HEK293 (cell line): ENCODE results near the gene GNB2.
A peak's percentile ranks its signal among the peaks of the same experiment; 100 is the strongest.

Source experiments
- CTCF ChIA-PET: fragments of 350-600 bp; formaldehyde crosslinking; extraction: SDS; loops from one replicate; lab custom pipeline; 2021; ENCODE audit warnings: antibody characterized with exemption; lab: Yijun Ruan, JAX
- POLR2A ChIA-PET: fragments of 300-600 bp; formaldehyde crosslinking; extraction: SDS; loops from one replicate; lab custom pipeline; 2020; ENCODE audit warnings: antibody characterized with exemption, inconsistent platforms; lab: Yijun Ruan, JAX
- H3K27ac ChIP-seq: fragments of 200-500 bp; sonication (Bioruptor generic); 2 replicates; pipeline ENCODE4 v1.5.1; 2014; ENCODE audit warnings: low read depth, low read length, control low read depth, inconsistent platforms; ENCODE audit errors: extremely low read depth
- H3K36me3 ChIP-seq, 2 experiments: fragments of 200-500 bp in 1 of 2; sonication (Bioruptor generic) in 1 of 2; 1 replicate in 1 of 2; 2 replicates in 1 of 2; pipeline ENCODE4 v1.5.1; 2014 to 2017; ENCODE audit warnings: inconsistent platforms in 2 of 2, low read length in 2 of 2; ENCODE audit not compliant: control insufficient read depth in 2 of 2, insufficient read depth in 1 of 2
- H3K4me1 ChIP-seq: fragments of 200-500 bp; sonication (Bioruptor generic); 2 replicates; pipeline ENCODE4 v1.5.1; 2014; ENCODE audit warnings: mild to moderate bottlenecking, low read length, inconsistent platforms; ENCODE audit not compliant: control insufficient read depth, insufficient read depth
- H3K4me3 ChIP-seq: 2 replicates; pipeline ENCODE4 v1.5.1; 2011; ENCODE audit warnings: low read depth, mild to moderate bottlenecking, control low read depth, low read length, moderate library complexity
- H3K9me3 ChIP-seq: fragments of 200-500 bp; sonication (Bioruptor generic); 2 replicates; pipeline ENCODE4 v1.5.1; 2014; ENCODE audit warnings: low read depth, low read length, inconsistent platforms; ENCODE audit not compliant: control insufficient read depth, insufficient read depth
- ATF2 ChIP-seq: fragments of 450-650 bp; formaldehyde crosslinking; IDR thresholded peaks from 2 replicates; pipeline ENCODE4 v1.5.1; 2016; ENCODE audit warnings: missing biosample characterization, missing genetic modification characterization, low read depth
- GLIS2 ChIP-seq: fragments of 450-650 bp; formaldehyde crosslinking; IDR thresholded peaks from 2 replicates; pipeline ENCODE4 v1.5.1; 2016; ENCODE audit warnings: missing biosample characterization, missing genetic modification characterization
- KLF1 ChIP-seq: fragments of 450-650 bp; formaldehyde crosslinking; IDR thresholded peaks from 2 replicates; pipeline ENCODE4 v1.5.1; 2016; ENCODE audit warnings: missing biosample characterization, missing genetic modification characterization
- KLF7 ChIP-seq: fragments of 450-650 bp; formaldehyde crosslinking; IDR thresholded peaks from 2 replicates; pipeline ENCODE4 v1.5.1; 2016; ENCODE audit warnings: missing biosample characterization, missing genetic modification characterization, borderline replicate concordance
- KLF8 ChIP-seq: fragments of 450-650 bp; formaldehyde crosslinking; IDR thresholded peaks from 2 replicates; pipeline ENCODE4 v1.5.1; 2016; ENCODE audit warnings: missing biosample characterization, missing genetic modification characterization
- KLF9 ChIP-seq: fragments of 450-650 bp; formaldehyde crosslinking; IDR thresholded peaks from 2 replicates; pipeline ENCODE4 v1.5.1; 2016; ENCODE audit warnings: missing biosample characterization, missing genetic modification characterization, low read depth
- MZF1 ChIP-seq: fragments of 450-650 bp; formaldehyde crosslinking; IDR thresholded peaks from 2 replicates; pipeline ENCODE4 v1.5.1; 2017; ENCODE audit warnings: missing biosample characterization, missing genetic modification characterization, borderline replicate concordance
- OSR2 ChIP-seq: fragments of 450-650 bp; formaldehyde crosslinking; IDR thresholded peaks from 2 replicates; pipeline ENCODE4 v1.5.1; 2016; ENCODE audit warnings: missing biosample characterization, missing genetic modification characterization
- WT1 ChIP-seq: fragments of 450-650 bp; formaldehyde crosslinking; IDR thresholded peaks from 2 replicates; pipeline ENCODE4 v1.5.1; 2016; ENCODE audit warnings: missing biosample characterization, missing genetic modification characterization
- YY2 ChIP-seq: fragments of 450-650 bp; formaldehyde crosslinking; IDR thresholded peaks from 2 replicates; pipeline ENCODE4 v1.5.1; 2016; ENCODE audit warnings: missing biosample characterization, missing genetic modification characterization
- ZFHX2 ChIP-seq: fragments of 450-650 bp; formaldehyde crosslinking; conservative IDR thresholded peaks from 2 replicates; pipeline ENCODE4 v1.5.1; 2016; ENCODE audit warnings: missing biosample characterization, missing genetic modification characterization
- ZNF10 ChIP-seq: fragments of 450-650 bp; formaldehyde crosslinking; IDR thresholded peaks from 2 replicates; pipeline ENCODE4 v1.5.1; 2017; ENCODE audit warnings: missing biosample characterization, missing genetic modification characterization
- ZNF16 ChIP-seq: fragments of 450-650 bp; formaldehyde crosslinking; IDR thresholded peaks from 2 replicates; pipeline ENCODE4 v1.5.1; 2016; ENCODE audit warnings: low read depth, missing biosample characterization, missing genetic modification characterization
- ZNF169 ChIP-seq: fragments of 450-650 bp; formaldehyde crosslinking; IDR thresholded peaks from 2 replicates; pipeline ENCODE4 v1.5.1; 2016; ENCODE audit warnings: missing biosample characterization, missing genetic modification characterization
- ZNF174 ChIP-seq: fragments of 450-650 bp; formaldehyde crosslinking; IDR thresholded peaks from 2 replicates; pipeline ENCODE4 v1.5.0; 2017; ENCODE audit warnings: missing biosample characterization, mild to moderate bottlenecking, missing genetic modification characterization
- ZNF214 ChIP-seq: fragments of 450-650 bp; formaldehyde crosslinking; IDR thresholded peaks from 2 replicates; pipeline ENCODE4 v1.5.1; 2017; ENCODE audit warnings: missing biosample characterization, mild to moderate bottlenecking, missing genetic modification characterization, borderline replicate concordance
- ZNF510 ChIP-seq: fragments of 450-650 bp; formaldehyde crosslinking; IDR thresholded peaks from 2 replicates; pipeline ENCODE4 v1.5.1; 2018; ENCODE audit warnings: mild to moderate bottlenecking, missing genetic modification characterization, missing biosample characterization; ENCODE audit not compliant: insufficient replicate concordance
- ZNF529 ChIP-seq: fragments of 450-650 bp; formaldehyde crosslinking; IDR thresholded peaks from 2 replicates; pipeline ENCODE4 v1.5.1; 2017; ENCODE audit warnings: missing genetic modification characterization, missing biosample characterization; ENCODE audit not compliant: insufficient replicate concordance
- ZNF623 ChIP-seq: fragments of 450-650 bp; formaldehyde crosslinking; IDR thresholded peaks from 2 replicates; pipeline ENCODE4 v1.5.1; 2016; ENCODE audit warnings: missing biosample characterization, missing genetic modification characterization
- ZNF660 ChIP-seq: fragments of 450-650 bp; IDR thresholded peaks from 2 replicates; pipeline ENCODE4 v1.5.1; 2018; ENCODE audit warnings: missing biosample characterization, mild to moderate bottlenecking, missing genetic modification characterization
- ZNF670 ChIP-seq: fragments of 450-650 bp; formaldehyde crosslinking; IDR thresholded peaks from 2 replicates; pipeline ENCODE4 v1.5.1; 2016; ENCODE audit warnings: missing biosample characterization, missing genetic modification characterization, low read depth
- ZNF677 ChIP-seq: fragments of 450-650 bp; IDR thresholded peaks from 2 replicates; pipeline ENCODE4 v1.5.0; 2018; ENCODE audit warnings: missing biosample characterization, mild to moderate bottlenecking, missing genetic modification characterization, moderate library complexity
- ZNF707 ChIP-seq: fragments of 450-650 bp; formaldehyde crosslinking; IDR thresholded peaks from 2 replicates; pipeline ENCODE4 v1.5.1; 2016; ENCODE audit warnings: missing biosample characterization, missing genetic modification characterization
- ZNF776 ChIP-seq: fragments of 450-650 bp; formaldehyde crosslinking; IDR thresholded peaks from 2 replicates; pipeline ENCODE4 v1.5.0; 2017; ENCODE audit warnings: missing biosample characterization, missing genetic modification characterization, borderline replicate concordance
- ZNF792 ChIP-seq: fragments of 450-650 bp; formaldehyde crosslinking; IDR thresholded peaks from 2 replicates; pipeline ENCODE4 v1.5.1; 2016; ENCODE audit warnings: missing biosample characterization, missing genetic modification characterization
- ZSCAN16 ChIP-seq: fragments of 450-650 bp; formaldehyde crosslinking; IDR thresholded peaks from 2 replicates; pipeline ENCODE4 v1.5.1; 2016; ENCODE audit warnings: missing biosample characterization, missing genetic modification characterization
- ZSCAN4 ChIP-seq: fragments of 450-650 bp; formaldehyde crosslinking; IDR thresholded peaks from 2 replicates; pipeline ENCODE4 v1.5.1; 2017; ENCODE audit warnings: missing biosample characterization, missing genetic modification characterization
- ZXDB ChIP-seq: fragments of 450-650 bp; formaldehyde crosslinking; IDR thresholded peaks from 2 replicates; pipeline ENCODE4 v1.5.1; 2016; ENCODE audit warnings: missing biosample characterization, missing genetic modification characterization
- TF ChIP-seq, protein P1 (sequence below): fragments of 450-650 bp; formaldehyde crosslinking; IDR thresholded peaks from 2 replicates; pipeline ENCODE4 v1.5.1; 2017; ENCODE audit warnings: missing biosample characterization, mild to moderate bottlenecking, missing genetic modification characterization, moderate library complexity
- TF ChIP-seq, protein P2 (sequence below): fragments of 450-650 bp; formaldehyde crosslinking; IDR thresholded peaks from 2 replicates; pipeline ENCODE4 v1.5.1; 2016; ENCODE audit warnings: missing biosample characterization, missing genetic modification characterization
- TF ChIP-seq, protein P3 (sequence below): fragments of 450-650 bp; formaldehyde crosslinking; IDR thresholded peaks from 2 replicates; pipeline ENCODE4 v1.5.1; 2017; ENCODE audit warnings: missing biosample characterization, missing genetic modification characterization

The GNB2 gene

DNA sequence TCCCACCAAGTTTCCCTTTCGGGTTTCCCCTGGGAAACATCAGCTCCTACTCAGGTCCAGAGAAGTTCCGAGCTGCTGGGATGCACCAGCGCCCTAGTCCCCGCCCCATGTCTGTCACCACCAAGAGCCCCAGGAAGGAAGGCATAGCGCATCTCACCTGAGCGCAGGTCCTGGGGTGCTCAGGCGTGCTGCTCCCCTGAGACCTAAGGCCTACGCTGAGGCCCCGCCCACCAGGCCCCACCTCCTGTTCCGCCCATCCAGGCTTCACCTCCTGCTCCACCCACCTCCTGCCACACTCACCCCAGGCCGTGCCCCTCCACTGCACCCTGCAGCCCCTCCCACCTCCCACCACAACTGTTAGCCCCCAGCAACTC lies 31.0 kb upstream of the GNB2 start (continued):
- peak; percentile 78 for TF ChIP-seq KLF1
- TF ChIP-seq KLF7 (tag by site-specific recombination): no peak
- TF ChIP-seq KLF9 (tag by site-specific recombination): peak; percentile 72

DNA sequence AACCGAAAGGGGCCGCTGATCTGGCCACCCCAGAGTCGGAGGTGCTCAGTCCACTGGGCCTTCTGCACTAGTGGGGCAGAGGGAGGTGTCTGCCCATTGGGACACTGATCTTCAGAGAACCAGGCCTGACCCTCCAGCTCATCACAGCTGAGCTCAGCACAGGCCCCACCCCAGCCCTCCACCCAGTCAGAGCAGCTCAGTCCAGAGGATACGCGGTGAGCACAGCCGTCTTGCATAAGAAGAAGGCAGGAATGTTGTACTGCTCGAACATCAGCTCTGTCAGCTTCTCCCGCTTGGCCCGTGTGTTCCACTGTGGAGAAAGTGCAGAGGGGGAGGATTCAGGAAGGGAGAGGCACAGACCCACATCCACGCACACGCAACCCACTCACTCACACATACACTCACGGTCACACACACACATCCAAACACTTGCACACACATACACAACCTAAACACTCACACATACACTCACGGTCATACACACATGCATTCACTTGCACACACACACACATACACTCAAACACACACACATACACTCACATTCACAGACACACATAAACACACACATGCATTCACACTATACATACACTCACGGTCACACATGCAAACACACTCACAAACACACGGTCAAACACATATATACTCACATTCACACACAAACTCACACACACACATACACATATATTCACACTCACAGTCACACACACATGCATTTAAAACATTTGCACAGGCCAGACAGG lies 23.5 kb upstream of the GNB2 start:
- H3K27ac ChIP-seq: no peak overlapping the region
- no peaks in the 10 kb centered on the region for H3K36me3 ChIP-seq
- POLR2A ChIA-PET: interaction anchor here (1.3 kb wide), 1 partner anchor 64 kb away, joined by 10 read pairs; the partner anchor contains the start of genes FBXO24 and LRCH4
- H3K4me1 ChIP-seq: no peaks in the 10 kb centered on the region
- H3K9me3 ChIP-seq: no peaks in the 10 kb centered on the region
- no peak overlapping the region for H3K4me3 ChIP-seq
- CTCF ChIA-PET: interaction anchor here (0.6 kb wide), 1 partner anchor 1177 kb away, joined by 4 read pairs; no protein-coding TSS in a partner anchor
- peak; percentile 15; the same call in 1 of the 2 replicates for TF ChIP-seq ZNF707 (tag by site-specific recombination)
- no peak for TF ChIP-seq OSR2 (tag by site-specific recombination)
- TF ChIP-seq, protein P1, sequence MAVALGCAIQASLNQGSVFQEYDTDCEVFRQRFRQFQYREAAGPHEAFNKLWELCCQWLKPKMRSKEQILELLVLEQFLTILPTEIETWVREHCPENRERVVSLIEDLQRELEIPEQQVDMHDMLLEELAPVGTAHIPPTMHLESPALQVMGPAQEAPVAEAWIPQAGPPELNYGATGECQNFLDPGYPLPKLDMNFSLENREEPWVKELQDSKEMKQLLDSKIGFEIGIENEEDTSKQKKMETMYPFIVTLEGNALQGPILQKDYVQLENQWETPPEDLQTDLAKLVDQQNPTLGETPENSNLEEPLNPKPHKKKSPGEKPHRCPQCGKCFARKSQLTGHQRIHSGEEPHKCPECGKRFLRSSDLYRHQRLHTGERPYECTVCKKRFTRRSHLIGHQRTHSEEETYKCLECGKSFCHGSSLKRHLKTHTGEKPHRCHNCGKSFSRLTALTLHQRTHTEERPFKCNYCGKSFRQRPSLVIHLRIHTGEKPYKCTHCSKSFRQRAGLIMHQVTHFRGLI: no peak
- no peak for TF ChIP-seq ZNF16 (tag by site-specific recombination)
- no peak for TF ChIP-seq WT1 (tag by site-specific recombination)
- no peak for TF ChIP-seq ATF2
- TF ChIP-seq ZSCAN4 (tag by site-specific recombination): peak; percentile 91
- TF ChIP-seq ZNF169 (tag by site-specific recombination): 0 out of 2 replicates have a peak, but pooled peaks have one; percentile 36
- no peak for TF ChIP-seq ZNF677 (tag by site-specific recombination)
- TF ChIP-seq ZNF792 (tag by site-specific recombination): no peak
- 0 out of 2 replicates have a peak, but pooled peaks have one; percentile 47 for TF ChIP-seq ZNF670 (tag by site-specific recombination)
- TF ChIP-seq MZF1 (tag by site-specific recombination): no peak
- TF ChIP-seq ZXDB (tag by site-specific recombination): no peak
- TF ChIP-seq ZNF510 (tag by site-specific recombination): no peak
- no peak for TF ChIP-seq ZSCAN16
- TF ChIP-seq KLF8 (tag by site-specific recombination): no peak
- no peak for TF ChIP-seq KLF1
- TF ChIP-seq ZFHX2 (tag by site-specific recombination): 0 out of 2 replicates have a peak, but pooled peaks have one; percentile 10
- TF ChIP-seq GLIS2 (tag by site-specific recombination): no peak
- TF ChIP-seq ZNF776 (tag by site-specific recombination): no peak
- TF ChIP-seq, protein P2, sequence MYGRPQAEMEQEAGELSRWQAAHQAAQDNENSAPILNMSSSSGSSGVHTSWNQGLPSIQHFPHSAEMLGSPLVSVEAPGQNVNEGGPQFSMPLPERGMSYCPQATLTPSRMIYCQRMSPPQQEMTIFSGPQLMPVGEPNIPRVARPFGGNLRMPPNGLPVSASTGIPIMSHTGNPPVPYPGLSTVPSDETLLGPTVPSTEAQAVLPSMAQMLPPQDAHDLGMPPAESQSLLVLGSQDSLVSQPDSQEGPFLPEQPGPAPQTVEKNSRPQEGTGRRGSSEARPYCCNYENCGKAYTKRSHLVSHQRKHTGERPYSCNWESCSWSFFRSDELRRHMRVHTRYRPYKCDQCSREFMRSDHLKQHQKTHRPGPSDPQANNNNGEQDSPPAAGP (tag by site-specific recombination): no peak
- TF ChIP-seq YY2 (tag by site-specific recombination): peak; percentile 59; the same call in 1 of the 2 replicates
- TF ChIP-seq ZNF660 (tag by site-specific recombination): no peak
- no peak for TF ChIP-seq ZNF623
- TF ChIP-seq, protein P3, sequence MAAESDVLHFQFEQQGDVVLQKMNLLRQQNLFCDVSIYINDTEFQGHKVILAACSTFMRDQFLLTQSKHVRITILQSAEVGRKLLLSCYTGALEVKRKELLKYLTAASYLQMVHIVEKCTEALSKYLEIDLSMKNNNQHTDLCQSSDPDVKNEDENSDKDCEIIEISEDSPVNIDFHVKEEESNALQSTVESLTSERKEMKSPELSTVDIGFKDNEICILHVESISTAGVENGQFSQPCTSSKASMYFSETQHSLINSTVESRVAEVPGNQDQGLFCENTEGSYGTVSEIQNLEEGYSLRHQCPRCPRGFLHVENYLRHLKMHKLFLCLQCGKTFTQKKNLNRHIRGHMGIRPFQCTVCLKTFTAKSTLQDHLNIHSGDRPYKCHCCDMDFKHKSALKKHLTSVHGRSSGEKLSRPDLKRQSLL: no peak
- no peak for TF ChIP-seq ZNF529 (tag by site-specific recombination)
- TF ChIP-seq ZNF214: no peak
- no peak for TF ChIP-seq ZNF10 (tag by site-specific recombination)
- no peak for TF ChIP-seq ZNF174
